ENCODE results near the gene TGFBRAP1.

DNA sequence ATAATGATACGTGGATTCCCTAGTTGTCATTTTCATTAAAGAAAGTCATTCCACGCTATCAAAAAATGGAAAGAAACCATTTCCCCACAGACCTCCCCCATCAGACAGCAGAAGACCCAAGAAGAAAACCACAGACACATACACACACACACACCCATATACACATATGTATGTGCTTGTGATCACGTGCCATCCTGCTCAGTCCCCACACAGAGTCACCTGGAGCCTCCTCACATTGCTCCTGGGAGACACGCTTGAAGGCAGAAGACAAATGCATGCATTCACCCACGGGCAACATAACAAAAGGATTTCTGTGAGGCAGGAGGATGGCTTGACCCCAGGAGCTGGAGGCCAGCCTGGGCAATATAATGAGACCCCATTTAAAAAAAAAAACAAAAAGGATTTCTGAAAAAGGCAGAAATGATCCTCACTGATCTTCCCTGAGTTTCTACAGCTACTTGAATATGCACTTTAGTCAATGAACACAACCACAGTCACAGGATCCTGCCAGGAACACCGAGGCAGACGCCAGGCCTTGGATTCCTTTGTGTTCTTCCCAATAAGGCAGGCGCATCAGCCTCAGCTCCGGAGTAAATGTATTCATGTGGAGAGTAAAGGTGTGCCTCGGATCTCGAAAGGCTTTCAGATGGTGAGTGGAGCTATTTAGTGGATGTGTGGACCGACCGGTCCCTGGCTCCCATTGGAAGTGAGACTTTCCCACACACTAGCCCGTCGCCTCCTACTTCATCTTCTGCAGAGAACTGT, 21.0 kb downstream of the TGFBRAP1 start:
- no peak for TF ChIP-seq CTCF (conservative IDR thresholded peaks at IDR 0.05; ENCODE audit: low read depth, low read length)
- TF ChIP-seq EZH2phosphoT487 (IDR thresholded peaks at IDR 0.05; ENCODE audit: borderline replicate concordance, low read length): no peak
- no peak for TF ChIP-seq EZH2 (IDR thresholded peaks at IDR 0.05; ENCODE audit: low read length, unreplicated experiment)

Data from PC-3 (cell line).